H1 (cell line): Measurements from ENCODE around the gene PRRC2C. TPM values are rescaled to one million over a fixed set of nuclear protein-coding genes. Genes with fewer than 3 reads are reported as not detected.

ENCODE experiments used
- CTCF ChIA-PET: fragments of 300-600 bp; sonication (Branson Sonifier 250); formaldehyde crosslinking; loops from one replicate; lab custom pipeline; 2021; ENCODE audit not compliant: partially characterized antibody; lab: Charles Lee
- POLR2A ChIA-PET: fragments of 300-600 bp; sonication (Branson Sonifier 250); formaldehyde crosslinking; loops from one replicate; lab custom pipeline; 2021; ENCODE audit warnings: inconsistent platforms; ENCODE audit not compliant: partially characterized antibody; lab: Charles Lee
- DNase-seq, 2 experiments: peaks; one replicate each; pipeline versions ENCODE4 v3.0.0 to v3.0.0-alpha.2; 2010 to 2022; ENCODE audit warnings: low spot score in 2 of 2, low read depth in 1 of 2, mixed read lengths in 1 of 2
- FAIRE-seq: peaks from 2 replicates; lab custom pipeline; 2011; peaks lifted over from hg19 to GRCh38; lab: Jason Lieb, UNC
- H2AFZ ChIP-seq: 2 replicates; pipeline ENCODE4 v1.8.1; 2012; ENCODE audit warnings: low read length, inconsistent platforms
- H2AK5ac ChIP-seq: 2 replicates; pipeline ENCODE4 v1.6.1; 2013; ENCODE audit warnings: low read depth, low read length
- H2BK120ac ChIP-seq: replicated peaks from 2 replicates; pipeline ENCODE3; 2013; ENCODE audit warnings: low read depth, low read length, inconsistent platforms
- H2BK12ac ChIP-seq: 2 replicates; pipeline ENCODE4 v1.6.1; 2013; ENCODE audit warnings: low read depth, low read length
- H2BK15ac ChIP-seq: 2 replicates; pipeline ENCODE4 v1.6.1; 2013; ENCODE audit warnings: low read length
- H2BK20ac ChIP-seq: 2 replicates; pipeline ENCODE4 v1.6.1; 2013; ENCODE audit warnings: low read length
- H2BK5ac ChIP-seq: 2 replicates; pipeline ENCODE4 v1.6.1; 2013; ENCODE audit warnings: low read depth, low read length
- H3K14ac ChIP-seq: 2 replicates; pipeline ENCODE4 v1.6.1; 2013; ENCODE audit warnings: inconsistent platforms; ENCODE audit not compliant: insufficient read length
- H3K18ac ChIP-seq: 2 replicates; pipeline ENCODE4 v1.6.1; 2013; ENCODE audit warnings: low read length; ENCODE audit errors: extremely low read depth
- H3K23ac ChIP-seq: 2 replicates; pipeline ENCODE4 v1.6.1; 2013; ENCODE audit warnings: inconsistent platforms; ENCODE audit not compliant: insufficient read length
- H3K23me2 ChIP-seq: 2 replicates; pipeline ENCODE4 v1.6.1; 2013; ENCODE audit warnings: low read depth, low read length
- H3K27ac ChIP-seq: 2 replicates; pipeline ENCODE4 v1.6.1; 2011; ENCODE audit warnings: low read depth, low read length, inconsistent platforms
- H3K27me3 ChIP-seq, 4 experiments: replicated peaks in 1 of 4; 1 replicate in 1 of 4; 2 replicates in 3 of 4; pipeline versions ENCODE4 v1.6.1 to v1.8.1; 2011 to 2013; ENCODE audit warnings: low read length in 3 of 4, mild to moderate bottlenecking in 3 of 4, inconsistent platforms in 2 of 4, mixed read lengths in 2 of 4, moderate library complexity in 1 of 4; ENCODE audit not compliant: control insufficient read depth in 3 of 4, insufficient read depth in 3 of 4; ENCODE audit errors: extremely low read depth in 1 of 4
- H3K36me3 ChIP-seq, 4 experiments: 2 replicates each; pipeline versions ENCODE4 v1.6.1 to v1.8.1; 2011 to 2013; ENCODE audit warnings: mild to moderate bottlenecking in 4 of 4, low read length in 3 of 4, moderate library complexity in 2 of 4, control low read depth in 1 of 4, inconsistent platforms in 1 of 4; ENCODE audit not compliant: insufficient read depth in 4 of 4, control insufficient read depth in 2 of 4
- H3K4ac ChIP-seq: replicated peaks from 2 replicates; pipeline ENCODE3; 2013; ENCODE audit warnings: low read length, low read depth, mixed read lengths, inconsistent platforms; ENCODE audit not compliant: insufficient read length
- H3K4me1 ChIP-seq, 4 experiments: replicated peaks in 1 of 4; 1 replicate in 1 of 4; 2 replicates in 3 of 4; pipeline versions ENCODE4 v1.6.1 to v1.8.1; 2011 to 2013; ENCODE audit warnings: low read length in 3 of 4, inconsistent platforms in 2 of 4, mixed read lengths in 1 of 4; ENCODE audit not compliant: insufficient read depth in 4 of 4, control insufficient read depth in 3 of 4
- H3K4me2 ChIP-seq, 2 experiments: 2 replicates each; pipeline versions ENCODE4 v1.6.1 to v1.8.1; 2011 to 2013; ENCODE audit warnings: low read depth in 2 of 2, low read length in 2 of 2, control low read depth in 1 of 2, inconsistent platforms in 1 of 2, mild to moderate bottlenecking in 1 of 2; ENCODE audit not compliant: insufficient read depth in 1 of 2
- H3K4me3 ChIP-seq, 4 experiments: fragments of 200-600, 300-600 bp in 1 of 4; sonication (generic), shearing (Covaris generic), sonication (Bioruptor Twin) in 1 of 4; 2 replicates each; pipeline versions ENCODE4 v1.5.1 to v1.8.1; 2011 to 2016; ENCODE audit warnings: low read length in 4 of 4, low read depth in 3 of 4, control low read depth in 2 of 4, inconsistent platforms in 2 of 4, mild to moderate bottlenecking in 2 of 4, mixed read lengths in 1 of 4, moderate library complexity in 1 of 4; ENCODE audit not compliant: insufficient read depth in 2 of 4; ENCODE audit errors: extremely low read depth in 1 of 4
- H3K56ac ChIP-seq: replicated peaks from 2 replicates; pipeline ENCODE3; 2013; ENCODE audit warnings: low read depth, mild to moderate bottlenecking, mixed read lengths, low read length, inconsistent platforms; ENCODE audit not compliant: insufficient read length
- H3K79me1 ChIP-seq: 2 replicates; pipeline ENCODE4 v1.6.1; 2013; ENCODE audit warnings: low read depth, low read length, control low read depth
- H3K79me2 ChIP-seq, 2 experiments: 2 replicates each; pipeline versions ENCODE4 v1.6.1 to v1.8.1; 2012 to 2013; ENCODE audit warnings: low read length in 2 of 2, mild to moderate bottlenecking in 2 of 2, inconsistent platforms in 1 of 2; ENCODE audit not compliant: insufficient read depth in 2 of 2, control insufficient read depth in 1 of 2
- H3K9ac ChIP-seq, 4 experiments: replicated peaks in 1 of 4; 1 replicate in 1 of 4; 2 replicates in 3 of 4; pipeline versions ENCODE4 v1.6.1 to v1.8.1; 2011 to 2013; ENCODE audit warnings: low read depth in 3 of 4, low read length in 3 of 4, control low read depth in 2 of 4, mild to moderate bottlenecking in 2 of 4, moderate library complexity in 2 of 4, inconsistent platforms in 1 of 4; ENCODE audit errors: extremely low read depth in 1 of 4
- H3K9me3 ChIP-seq, 2 experiments: 2 replicates each; pipeline versions ENCODE4 v1.6.1 to v1.8.1; 2012 to 2013; ENCODE audit warnings: mild to moderate bottlenecking in 2 of 2, moderate library complexity in 2 of 2, control low read depth in 1 of 2, inconsistent platforms in 1 of 2, low read depth in 1 of 2, low read length in 1 of 2, mixed read lengths in 1 of 2; ENCODE audit not compliant: insufficient read depth in 2 of 2
- H4K20me1 ChIP-seq, 2 experiments: replicated peaks in 1 of 2; 2 replicates each; pipeline versions ENCODE3 to v1.8.1; 2011 to 2013; ENCODE audit warnings: inconsistent platforms in 2 of 2, low read length in 2 of 2, mild to moderate bottlenecking in 1 of 2; ENCODE audit not compliant: insufficient read depth in 2 of 2, control insufficient read depth in 1 of 2
- H4K5ac ChIP-seq: 2 replicates; pipeline ENCODE4 v1.6.1; 2013; ENCODE audit warnings: low read length, low read depth, mixed read lengths, inconsistent platforms; ENCODE audit not compliant: insufficient read length
- H4K8ac ChIP-seq: 2 replicates; pipeline ENCODE4 v1.8.0; 2013; ENCODE audit warnings: mild to moderate bottlenecking, moderate library complexity, low read length, inconsistent platforms; ENCODE audit not compliant: insufficient read depth; ENCODE audit errors: extremely low read depth
- H4K91ac ChIP-seq: replicated peaks from 2 replicates; pipeline ENCODE3; 2013; ENCODE audit warnings: low read length, mixed read lengths, inconsistent platforms; ENCODE audit not compliant: insufficient read length
- BCL11A ChIP-seq, 2 experiments: IDR thresholded peaks; one replicate each; pipeline ENCODE4 v1.6.1; 2011; ENCODE audit warnings: low read depth in 2 of 2, low read length in 2 of 2, mild to moderate bottlenecking in 2 of 2
- CBX5 ChIP-seq: fragments of 300-800, 300-1000 bp; sonication (generic); IDR thresholded peaks from 2 replicates; pipeline ENCODE4 v1.7.1; 2016; ENCODE audit warnings: antibody characterized with exemption, low read length, low read depth
- CBX8 ChIP-seq: fragments of 300-800, 300-1000 bp; sonication (generic); IDR thresholded peaks from 2 replicates; pipeline ENCODE4 v1.7.1; 2016; ENCODE audit warnings: low read depth, low read length, borderline replicate concordance
- CHD1 ChIP-seq: IDR thresholded peaks from 2 replicates; pipeline ENCODE4 v1.6.1; 2012; ENCODE audit warnings: low read depth, low read length, improper control_type of control experiment
- CTBP2 ChIP-seq: IDR thresholded peaks from 2 replicates; pipeline ENCODE4 v1.7.0; 2011; ENCODE audit warnings: borderline replicate concordance, mild to moderate bottlenecking, moderate library complexity, mixed read lengths, low read length; ENCODE audit not compliant: insufficient read depth, insufficient read length
- EGR1 ChIP-seq: IDR thresholded peaks from 2 replicates; pipeline ENCODE4 v1.6.1; 2011; ENCODE audit warnings: low read depth, low read length, borderline replicate concordance
- GABPA ChIP-seq: IDR thresholded peaks from 2 replicates; pipeline ENCODE4 v1.6.1; 2011; ENCODE audit warnings: mild to moderate bottlenecking, low read length, moderate library complexity, borderline replicate concordance; ENCODE audit not compliant: insufficient read depth
- HDAC2 ChIP-seq, 2 experiments: fragments of 300-600 bp in 1 of 2; sonication (generic) in 1 of 2; IDR thresholded peaks; 2 replicates each; pipeline ENCODE4 v1.6.1; 2011 to 2012; ENCODE audit warnings: low read depth in 2 of 2, low read length in 2 of 2, mild to moderate bottlenecking in 2 of 2, moderate library complexity in 2 of 2, borderline replicate concordance in 1 of 2, inconsistent platforms in 1 of 2
- RBBP5 ChIP-seq: IDR thresholded peaks from 2 replicates; pipeline ENCODE4 v1.7.1; 2012; ENCODE audit warnings: low read depth, mild to moderate bottlenecking, inconsistent platforms, low read length, moderate library complexity, borderline replicate concordance
- SAP30 ChIP-seq: fragments of 300-600 bp; sonication (generic); IDR thresholded peaks from 2 replicates; pipeline ENCODE4 v1.7.1; 2012; ENCODE audit warnings: low read length, moderate library complexity, mild to moderate bottlenecking, inconsistent platforms; ENCODE audit not compliant: insufficient read depth, insufficient replicate concordance
- SIX5 ChIP-seq: IDR thresholded peaks from 2 replicates; pipeline ENCODE4 v1.6.1; 2011; ENCODE audit warnings: mild to moderate bottlenecking, low read depth, low read length
- SP2 ChIP-seq: IDR thresholded peaks from 2 replicates; pipeline ENCODE4 v1.6.1; 2012; ENCODE audit warnings: mild to moderate bottlenecking, low read length, inconsistent platforms
- SUZ12 ChIP-seq: fragments of 200-600 bp; sonication (generic); IDR thresholded peaks from 2 replicates; pipeline ENCODE4 v1.6.1; 2012; ENCODE audit warnings: mild to moderate bottlenecking, inconsistent platforms, low read length, moderate library complexity, mixed read lengths
- TBP ChIP-seq: IDR thresholded peaks from 2 replicates; pipeline ENCODE4 v1.6.1; 2011; ENCODE audit warnings: low read depth, low read length, improper control_type of control experiment
- WGBS, 2 experiments: shearing (Covaris generic) in 1 of 2; methylation state at CpG; one replicate each; pipeline versions ENCODE4 v1.1.6 to v1.1.7; 2013 to 2015; ENCODE audit warnings: low lambda C conversion rate in 2 of 2, mixed read lengths in 2 of 2, inconsistent platforms in 1 of 2, low coverage in 1 of 2, missing lambda C conversion rate in 1 of 2; ENCODE audit not compliant: insufficient replicate concordance in 2 of 2, insufficient coverage in 1 of 2, insufficient read length in 1 of 2; ENCODE audit errors: extremely low coverage in 1 of 2, missing lambda C conversion rate in 1 of 2; 5-methylcytosine and 5-hydroxymethylcytosine counted together
- polyA plus RNA-seq, 7 experiments: library from polyadenylated mRNA; depleted of rRNA in 3 of 7; stranded (reverse) in 5 of 7; unstranded in 2 of 7; fragments of >200 nt in 5 of 7; fragments of 200-250 nt in 2 of 7; gene quantifications; 1 replicate in 5 of 7; 2 replicates in 1 of 7; 4 replicates in 1 of 7; pipeline versions ENCODE4 v1.2.1 to v1.2.3, GENCODE V29; 2011 to 2013; ENCODE audit warnings: missing spikeins in 2 of 7, mixed read lengths in 2 of 7
- total RNA-seq: library from RNA; stranded (reverse); fragmentation: NEBNext Ultra II Directional; extraction: Animal tissue kit (Norgen Biotek cat#: 25700); gene quantifications from 2 replicates; pipeline ENCODE4 v1.2.1, GENCODE V29; 2021

The PRRC2C gene
- total and polyA plus RNA-seq, 2 of the 8 experiments (the other 6 are each of a cell fraction or from before 2014, with no cell fraction given) = 125 to 264 TPM

DNA sequence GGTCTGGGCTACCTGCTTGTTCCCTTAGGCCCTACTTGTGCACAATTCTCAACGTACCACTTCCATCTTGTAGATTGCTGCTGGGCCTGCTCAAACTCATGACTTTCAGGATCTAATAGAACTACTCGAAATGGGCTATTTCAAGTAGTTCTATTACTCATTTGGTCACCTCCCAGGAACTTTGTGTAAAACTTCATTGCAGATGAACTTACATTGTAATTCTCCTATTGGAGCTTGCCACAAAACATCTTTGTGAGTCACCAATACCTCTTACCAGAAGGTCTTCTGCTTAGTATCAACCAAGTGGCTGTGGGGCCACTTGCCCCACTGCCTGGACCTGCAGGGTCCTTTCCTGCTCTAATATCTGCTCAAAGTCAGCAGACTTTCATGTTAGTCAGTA lies 126.0 kb downstream of the PRRC2C start:
- Histone ChIP-seq H2BK20ac (no peak overlapping the region), H2BK15ac (no peak overlapping the region), H4K8ac (no peak overlapping the region), H3K4ac (no peak overlapping the region), H3K14ac (no peak overlapping the region), H3K9me3 (no peaks in the 10 kb centered on the region), H3K4me1 (no peaks in the 10 kb centered on the region), H2BK5ac (no peak overlapping the region), H2BK12ac (no peak overlapping the region), H2AK5ac (no peak overlapping the region), H3K23ac (no peak overlapping the region), H3K56ac (no peak overlapping the region), H3K36me3 (no peaks in the 10 kb centered on the region), H3K9ac (no peak overlapping the region), H3K79me2 (no peaks in the 10 kb centered on the region), H4K91ac (no peak overlapping the region), H4K5ac (no peak overlapping the region), H3K4me3 (no peak overlapping the region), H3K27ac (no peak overlapping the region), H3K23me2 (no peaks in the 10 kb centered on the region), H3K4me2 (no peak overlapping the region), H3K18ac (no peak overlapping the region), H2BK120ac (no peak overlapping the region), H3K27me3 (no peaks in the 10 kb centered on the region), H3K79me1 (no peaks in the 10 kb centered on the region), H2AFZ (no peak overlapping the region), H4K20me1 (no peaks in the 10 kb centered on the region)
- ChIA-PET POLR2A (interaction anchor here (0.8 kb wide), 1 partner anchor 13 kb away, joined by 4 read pairs; no protein-coding TSS in a partner anchor), CTCF (no interaction called here)
- FAIRE-seq (no peak), DNase-seq (no peak)
- 89% methylated on average over 2 of the region's 2 CpGs; no CpG with 5 or more reads in 1 of the 2 experiments for WGBS, 2 experiments
- no peak for TF ChIP-seq CBX5
- no peak for TF ChIP-seq CTBP2
- no peak for TF ChIP-seq RBBP5
- TF ChIP-seq HDAC2 (IDR thresholded peaks at IDR 0.05; ENCODE audit: borderline replicate concordance in 1 of 2, low read depth in 2 of 2, low read length in 2 of 2) = no peak
- no peak for TF ChIP-seq TBP
- no peak for TF ChIP-seq CHD1
- no peak for TF ChIP-seq SP2
- no peak for TF ChIP-seq SIX5
- TF ChIP-seq SUZ12 = no peak
- no peak for TF ChIP-seq CBX8
- no peak for TF ChIP-seq BCL11A (IDR thresholded peaks at IDR 0.05; ENCODE audit: low read depth in 2 of 2, low read length in 2 of 2)
- TF ChIP-seq SAP30 = no peak
- TF ChIP-seq EGR1 = no peak
- no peak for TF ChIP-seq GABPA
